Stimulated activated CD8-positive, alpha-beta memory T cell treated with anti-CD3 and anti-CD28 coated beads, Interleukin-7, amount 100 ng/mL, for 48 hours (primary cell): Measurements from ENCODE around the gene GPATCH1.
"Not testable (repeated sequence)": the region's sequence is repeated elsewhere in the genome, so short reads cannot be mapped to it uniquely, and the experiment has no call there.

ENCODE experiments used
- DNase-seq, 2 donors: peaks; one replicate each; pipeline ENCODE4 v3.0.0-alpha.2; 2020; ENCODE audit warnings: low read depth in 1 of 2; ENCODE audit errors: extremely low read depth in 1 of 2

GPATCH1 gene

GRCh38 chr19:33110137-33110910, 29.3 kb downstream of the GPATCH1 start:
- no peak for DNase-seq

GRCh38 chr19:33111587-33111986, 30.6 kb downstream of the GPATCH1 start:
- no peak for DNase-seq

DNA sequence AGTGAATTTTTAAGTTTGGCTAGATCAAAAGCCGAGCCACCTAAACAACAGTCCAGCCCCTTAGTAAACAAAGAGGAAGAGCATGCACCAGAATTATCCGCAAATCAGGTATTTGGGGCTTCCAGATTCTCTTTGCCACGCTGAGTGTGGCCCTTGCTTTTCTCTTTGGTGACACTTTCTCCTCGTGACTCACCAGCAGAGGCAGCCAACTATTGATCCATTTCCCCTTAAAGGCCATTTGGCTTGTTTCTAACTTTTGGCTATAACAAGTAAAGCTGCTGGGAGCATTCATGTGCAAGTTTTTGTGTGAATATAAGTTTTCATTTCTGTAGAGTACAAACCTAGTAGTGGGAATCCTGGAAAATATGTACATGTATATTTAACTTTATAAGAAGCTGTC, 33.3 kb downstream of the GPATCH1 start:
- no peak for DNase-seq

DNA sequence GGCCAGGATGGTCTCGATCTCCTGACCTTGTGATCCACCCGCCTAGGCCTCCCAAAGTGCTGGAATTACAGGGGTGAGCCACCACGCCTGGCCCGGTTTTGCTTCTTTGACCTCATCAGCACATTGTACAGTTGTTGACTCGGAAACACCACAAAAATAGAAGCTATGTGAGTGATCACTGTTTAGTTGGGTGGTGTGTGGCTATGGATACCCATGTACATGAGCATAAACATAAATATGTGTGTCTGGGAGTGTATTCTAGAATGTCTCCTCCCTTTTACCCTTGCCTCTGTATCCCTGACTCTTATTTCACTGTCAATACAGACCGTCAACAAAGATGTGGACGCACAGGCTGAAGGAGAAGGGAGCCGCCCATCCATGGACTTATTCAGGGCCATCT, 36.5 kb downstream of the GPATCH1 start:
- DNase-seq: no peak

DNA sequence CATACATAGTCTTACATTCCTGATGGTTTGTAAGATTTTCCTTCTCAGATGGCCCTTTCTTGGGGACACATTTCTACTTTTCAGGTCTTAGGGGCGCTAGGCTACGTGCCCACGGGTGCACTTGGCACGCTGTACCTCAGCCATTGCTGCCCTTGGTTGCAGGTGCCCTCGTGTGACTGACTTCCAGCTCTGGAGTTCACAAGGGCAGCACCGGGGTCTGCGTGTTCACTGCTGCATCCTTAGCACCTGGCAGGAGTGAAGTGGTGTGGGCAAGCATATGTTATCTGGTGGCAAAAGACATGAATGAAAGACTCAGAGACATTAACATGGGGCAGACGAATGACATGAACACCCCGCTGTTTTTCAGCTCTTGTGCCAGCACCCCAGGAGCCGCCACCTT, 37.7 kb downstream of the GPATCH1 start:
- no peak for DNase-seq

DNA sequence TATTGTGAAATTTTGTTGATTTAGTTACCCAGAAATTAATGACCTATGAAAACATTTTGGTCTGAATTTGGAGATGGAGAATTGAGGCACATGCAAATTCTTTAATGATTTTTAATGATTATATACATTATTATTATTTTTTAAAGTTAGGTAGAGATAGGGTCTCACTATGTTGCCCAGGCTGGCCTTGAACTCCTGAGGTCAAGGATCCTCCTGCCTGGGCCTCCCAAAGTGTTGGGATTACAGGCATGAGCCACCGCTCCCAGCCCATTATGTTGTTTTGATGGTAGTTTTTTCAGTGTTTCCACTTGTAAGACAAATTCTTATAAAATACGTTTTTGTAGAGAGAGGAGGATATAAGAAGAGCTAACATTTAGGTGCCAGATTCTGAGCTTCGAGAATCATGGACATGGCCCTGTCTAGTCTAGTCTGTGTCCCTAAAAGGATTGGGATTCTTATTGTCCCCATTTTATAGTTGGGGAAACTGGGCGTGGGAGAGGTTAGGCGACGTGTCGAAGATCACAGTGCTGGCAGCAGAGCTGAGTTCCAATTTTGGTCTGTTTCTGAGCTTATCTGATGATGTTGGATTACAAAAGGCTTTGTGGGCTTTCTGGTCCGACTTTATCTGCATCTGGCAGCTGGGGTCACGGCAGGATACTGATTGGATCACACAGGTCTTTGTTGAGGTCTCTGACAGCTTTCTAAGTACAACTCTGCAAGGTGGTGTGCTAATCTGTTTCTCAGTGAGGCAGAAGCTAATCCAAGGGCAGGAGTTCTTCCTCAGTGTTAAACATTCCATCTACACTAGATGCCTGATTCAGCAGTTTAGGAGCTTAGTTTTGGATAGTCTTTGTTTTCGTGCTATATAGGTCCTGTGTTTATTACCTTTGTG, 43.5 kb downstream of the GPATCH1 start:
- no peak for DNase-seq

GRCh38 chr19:33125929-33126388, 45.0 kb downstream of the GPATCH1 start:
- no peak for DNase-seq

DNA sequence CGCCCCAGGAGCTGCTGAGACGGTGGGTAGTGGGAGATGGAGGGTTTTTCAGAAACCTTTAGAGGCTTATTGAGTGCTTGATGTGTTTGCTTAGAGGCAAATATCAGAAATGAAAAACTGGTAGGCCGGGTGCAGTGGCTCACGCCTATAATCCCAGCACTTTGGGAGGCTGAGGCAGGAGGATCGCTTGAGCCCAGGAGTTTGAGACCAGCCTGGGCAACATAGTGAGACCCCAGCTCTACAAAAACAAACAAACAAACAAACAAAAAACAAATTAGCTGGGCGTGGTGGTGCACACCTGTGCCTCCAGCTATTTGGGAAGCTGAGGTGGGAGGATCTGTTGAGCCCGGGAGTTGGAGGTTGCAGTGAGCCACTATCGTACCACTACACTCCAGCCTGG, 45.7 kb downstream of the GPATCH1 start:
- DNase-seq: not testable (repeated sequence)

- DNase-seq: no peak
Measured at GRCh38 chr19:33129901-33130300, 48.9 kb downstream of the GPATCH1 start.

DNA sequence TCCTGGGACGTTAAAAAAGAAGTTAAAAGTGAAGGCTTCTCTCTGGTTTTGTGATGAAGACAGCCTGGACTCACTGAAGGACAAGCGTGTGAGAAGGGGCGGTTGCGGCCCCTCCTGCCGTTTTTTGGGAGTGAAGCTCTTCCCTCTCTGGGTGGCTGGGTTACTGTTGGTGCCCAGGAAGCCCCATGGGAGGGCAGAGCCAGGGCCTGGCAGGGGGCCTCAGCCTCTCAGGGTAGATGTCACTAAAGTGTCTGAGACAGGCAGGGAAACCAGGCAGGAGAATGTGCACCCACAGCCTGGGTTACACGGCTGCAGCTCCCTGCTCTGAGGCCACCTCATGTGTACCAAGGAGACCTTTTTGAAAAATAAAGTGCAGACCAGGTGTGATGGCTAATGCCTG, 49.5 kb downstream of the GPATCH1 start:
- no peak for DNase-seq

- no peak for DNase-seq
Measured at GRCh38 chr19:33132021-33132420, 51.0 kb downstream of the GPATCH1 start, which contains the start of gene WDR88. TSS of gene WDR88 (plus strand) at chr19:33132114. CDS start at chr19:33132170, 56 bp downstream.

GRCh38 chr19:33132425-33132824, 51.4 kb downstream of the GPATCH1 start:
- no peak for DNase-seq

- DNase-seq: no peak
Measured at GRCh38 chr19:33133438-33134031, 52.6 kb downstream of the GPATCH1 start.

DNA sequence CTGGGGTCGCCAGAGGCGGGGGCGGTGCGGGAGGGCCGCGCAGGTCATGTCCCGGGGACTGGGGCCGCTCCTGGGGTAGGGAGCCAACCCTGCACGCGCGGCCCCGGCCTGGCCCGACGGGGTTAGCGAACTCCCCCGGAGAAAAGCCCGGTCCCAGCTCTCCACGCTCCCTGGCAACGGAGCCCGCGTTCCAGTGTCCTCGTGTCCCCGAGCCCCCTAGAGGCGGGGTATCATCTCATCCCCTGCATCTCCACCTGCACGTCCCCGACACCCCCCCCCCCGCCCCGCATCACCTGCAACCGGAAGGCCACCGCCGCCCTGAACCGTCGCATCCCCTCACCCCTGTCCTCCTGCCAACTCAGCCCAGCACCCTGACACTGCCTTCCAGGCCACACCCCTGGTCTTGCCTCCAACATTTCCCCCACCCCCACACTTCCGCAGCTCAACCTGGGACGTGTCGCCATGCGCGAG, 53.6 kb downstream of the GPATCH1 start:
- DNase-seq: peak; percentile 18 to 56

DNA sequence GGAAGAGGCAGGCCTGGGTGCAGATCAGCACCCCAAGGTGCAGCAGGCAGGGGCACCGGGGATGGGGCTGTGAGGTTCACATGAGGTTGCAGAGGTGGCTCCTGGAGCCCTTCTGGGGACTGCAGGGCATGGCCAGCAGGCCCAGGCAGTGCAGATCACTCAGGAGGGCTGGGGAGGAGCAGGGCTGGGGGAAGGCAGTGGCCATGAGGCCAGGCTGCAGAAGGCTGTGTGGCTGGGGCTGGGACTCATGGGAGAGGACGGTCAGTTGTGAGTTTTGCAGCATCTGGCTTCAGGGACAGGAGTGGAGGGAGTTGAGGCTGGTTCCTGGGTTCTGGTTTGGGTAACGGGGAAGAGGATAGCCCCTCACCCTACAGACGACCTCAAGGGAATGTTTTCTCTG, 58.2 kb downstream of the GPATCH1 start:
- no peak for DNase-seq

- DNase-seq: peak; percentile 27
Measured at GRCh38 chr19:33143897-33144405, 63.0 kb downstream of the GPATCH1 start.

DNA sequence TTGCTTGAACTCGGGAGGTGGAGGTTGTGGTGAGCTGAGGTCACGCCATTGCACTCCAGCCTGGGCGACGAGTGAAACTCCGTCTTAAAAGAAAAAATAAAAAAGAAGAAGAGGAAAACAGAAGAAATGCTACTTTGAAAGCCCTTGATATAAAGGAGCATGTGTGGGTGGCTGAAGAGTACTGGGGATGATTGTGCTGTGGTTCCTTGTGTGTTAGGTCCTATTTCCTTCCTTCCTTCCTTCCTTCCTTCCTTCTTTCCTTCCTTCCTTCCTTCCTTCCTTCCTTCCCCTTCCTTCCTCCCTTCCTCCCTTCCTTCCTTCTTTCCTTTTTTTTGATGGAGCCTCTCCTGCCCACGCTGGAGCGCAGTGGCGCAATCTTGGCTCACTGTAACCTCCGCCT, 65.2 kb downstream of the GPATCH1 start:
- no peak for DNase-seq

- no peak for DNase-seq
Measured at GRCh38 chr19:33147538-33147937, 66.6 kb downstream of the GPATCH1 start.

DNA sequence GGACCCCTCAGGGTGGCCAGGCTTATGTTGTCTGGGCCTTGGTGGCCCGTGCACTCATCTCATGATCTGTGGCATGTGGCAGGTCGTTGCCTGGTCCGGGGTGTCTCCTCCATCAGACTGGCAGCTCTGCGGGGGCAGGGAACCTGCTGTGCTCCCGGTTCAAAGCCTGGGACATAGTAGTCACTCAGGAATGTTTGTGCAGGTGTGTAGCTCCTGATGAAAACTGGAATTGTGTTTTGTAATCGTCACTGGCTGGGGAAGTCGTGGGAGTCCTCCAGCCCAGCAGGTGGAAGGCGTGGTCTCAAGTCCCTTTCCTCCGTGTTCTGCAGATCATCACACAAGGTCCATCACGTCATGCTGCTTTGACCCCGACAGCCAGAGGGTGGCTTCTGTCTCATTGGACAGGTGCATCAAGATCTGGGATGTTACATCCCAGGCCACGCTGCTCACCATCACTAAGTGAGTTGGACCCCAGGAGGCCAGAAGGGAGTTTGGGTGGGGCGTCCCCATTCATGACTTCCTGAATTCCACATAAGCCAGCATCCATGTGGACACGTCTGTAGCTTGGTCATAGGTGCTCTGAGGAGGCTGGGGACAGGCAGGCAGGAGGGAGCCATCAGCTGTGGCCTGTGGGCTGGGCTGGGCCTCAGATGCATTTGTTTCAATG, 70.0 kb downstream of the GPATCH1 start:
- DNase-seq: no peak

GRCh38 chr19:33152176-33152575, 71.2 kb downstream of the GPATCH1 start:
- DNase-seq: no peak
